CD14-positive monocyte (primary cell): ENCODE results near the gene SEPTIN6. TPM values are rescaled to one million over a fixed set of nuclear protein-coding genes. Genes with fewer than 3 reads are reported as not detected.

Experiments
- DNase-seq, 3 donors: peaks; one replicate each; pipeline ENCODE4 v3.0.0-alpha.2; 2011 to 2022
- H2AFZ ChIP-seq: 2 replicates; pipeline ENCODE4 v1.6.0; 2012; ENCODE audit warnings: mild to moderate bottlenecking, low read depth, low read length, inconsistent platforms; ENCODE audit not compliant: insufficient read depth, poor library complexity, severe bottlenecking
- H3K27ac ChIP-seq, 2 donors: 1 replicate in 1 of 2; 2 replicates in 1 of 2; pipeline ENCODE4 v1.5.1; 2012 to 2013; ENCODE audit warnings: low read length in 2 of 2, control low read depth in 1 of 2, inconsistent platforms in 1 of 2, low read depth in 1 of 2, mild to moderate bottlenecking in 1 of 2
- H3K27me3 ChIP-seq, 2 donors: one replicate each; pipeline versions ENCODE4 v1.6.0 to v1.6.1; 2011 to 2013; ENCODE audit warnings: low read length in 2 of 2; ENCODE audit not compliant: control insufficient read depth in 2 of 2, insufficient read depth in 2 of 2
- H3K36me3 ChIP-seq, 2 donors: replicated peaks in 1 of 2; 1 replicate in 1 of 2; 2 replicates in 1 of 2; pipeline versions ENCODE4 v1.5.1 to v1.6.1; 2012 to 2013; ENCODE audit warnings: low read length in 2 of 2, control low read depth in 1 of 2, inconsistent platforms in 1 of 2, mild to moderate bottlenecking in 1 of 2; ENCODE audit not compliant: insufficient read depth in 2 of 2, control insufficient read depth in 1 of 2
- H3K4me1 ChIP-seq, 2 donors: 1 replicate in 1 of 2; 2 replicates in 1 of 2; pipeline versions ENCODE4 v1.5.1 to v1.6.1; 2012 to 2013; ENCODE audit warnings: low read length in 2 of 2, control low read depth in 1 of 2, inconsistent platforms in 1 of 2, mild to moderate bottlenecking in 1 of 2, moderate library complexity in 1 of 2; ENCODE audit not compliant: insufficient read depth in 2 of 2, control insufficient read depth in 1 of 2
- H3K4me2 ChIP-seq: replicated peaks from 2 replicates; pipeline ENCODE3; 2012; ENCODE audit warnings: low read length, moderate library complexity, mild to moderate bottlenecking; ENCODE audit not compliant: poor library complexity, severe bottlenecking; ENCODE audit errors: extremely low read depth
- H3K4me3 ChIP-seq, 3 experiments: fragments of 200-600 bp in 1 of 3; sonication (generic) in 1 of 3; replicated peaks in 1 of 3; 1 replicate in 2 of 3; 2 replicates in 1 of 3; pipeline ENCODE4 v1.5.1; 2011 to 2013; ENCODE audit warnings: low read length in 3 of 3, mild to moderate bottlenecking in 3 of 3, control low read depth in 2 of 3, low read depth in 2 of 3, inconsistent platforms in 1 of 3, moderate library complexity in 1 of 3
- H3K79me2 ChIP-seq: 2 replicates; pipeline ENCODE4 v1.6.0; 2012; ENCODE audit warnings: mild to moderate bottlenecking, control low read depth, inconsistent platforms, low read length, moderate library complexity; ENCODE audit not compliant: insufficient read depth
- H3K9ac ChIP-seq: 2 replicates; pipeline ENCODE4 v1.6.0; 2017; ENCODE audit warnings: low read length, mild to moderate bottlenecking; ENCODE audit not compliant: insufficient read depth, poor library complexity, severe bottlenecking
- H3K9me3 ChIP-seq, 2 donors: replicated peaks in 1 of 2; 1 replicate in 1 of 2; 2 replicates in 1 of 2; pipeline versions ENCODE4 v1.5.1 to v1.6.1; 2012 to 2013; ENCODE audit warnings: low read length in 2 of 2, control low read depth in 1 of 2; ENCODE audit not compliant: control insufficient read depth in 1 of 2, insufficient read depth in 1 of 2
- H4K20me1 ChIP-seq: 2 replicates; pipeline ENCODE4 v1.6.0; 2012; ENCODE audit warnings: mild to moderate bottlenecking, low read length, control low read depth, moderate library complexity; ENCODE audit not compliant: insufficient read depth
- H3K27ac Mint-ChIP-seq, 7 donors: one replicate each; pipeline ENCODE4 v1.8.0; 2020; ENCODE audit warnings: mild to moderate bottlenecking in 7 of 7, mixed read lengths in 7 of 7, moderate library complexity in 6 of 7, inconsistent platforms in 2 of 7
- H3K27me3 Mint-ChIP-seq, 3 donors: one replicate each; pipeline ENCODE4 v1.8.0; 2021 to 2022; ENCODE audit warnings: low read depth in 3 of 3, mild to moderate bottlenecking in 3 of 3, mixed read lengths in 3 of 3, moderate library complexity in 3 of 3, inconsistent platforms in 1 of 3
- H3K36me3 Mint-ChIP-seq, 2 donors: one replicate each; pipeline ENCODE4 v1.8.0; 2020; ENCODE audit warnings: mixed read lengths in 2 of 2, inconsistent platforms in 1 of 2, mild to moderate bottlenecking in 1 of 2
- H3K4me1 Mint-ChIP-seq: one replicate; pipeline ENCODE4 v1.8.0; 2020; ENCODE audit warnings: mild to moderate bottlenecking, mixed read lengths
- H3K4me3 Mint-ChIP-seq, 2 donors: one replicate each; pipeline ENCODE4 v1.8.0; 2020; ENCODE audit warnings: mild to moderate bottlenecking in 2 of 2, mixed read lengths in 2 of 2, moderate library complexity in 1 of 2
- H3K9me3 Mint-ChIP-seq, 7 donors: one replicate each; pipeline ENCODE4 v1.8.0; 2020 to 2022; ENCODE audit warnings: mixed read lengths in 7 of 7, mild to moderate bottlenecking in 6 of 7, moderate library complexity in 6 of 7, inconsistent platforms in 2 of 7
- CTCF ChIP-seq: fragments of 200-600 bp; IDR thresholded peaks from one replicate; pipeline ENCODE4 v1.8.0; 2022; ENCODE audit warnings: antibody characterized with exemption, mild to moderate bottlenecking
- WGBS: methylation state at CpG from one replicate; pipeline ENCODE4 v1.1.5; 2013; ENCODE audit warnings: missing lambda C conversion rate; ENCODE audit not compliant: insufficient coverage; 5-methylcytosine and 5-hydroxymethylcytosine counted together
- intact Hi-C, 2 donors: fragments of 100-400 bp; cut with micrococcal nuclease; formaldehyde crosslinking; loops; one replicate each; pipeline versions ENCODE4 v1.15.0 to v1.15.1; 2023
- polyA plus RNA-seq, 3 donors: library from polyadenylated mRNA; depleted of rRNA in 1 of 3; unstranded in 2 of 3; stranded (reverse) in 1 of 3; fragments of 300-500 nt in 2 of 3; fragments of >200 nt in 1 of 3; fragmentation: Illumina TruSeq in 2 of 3; gene quantifications; 1 replicate in 2 of 3; 2 replicates in 1 of 3; pipeline ENCODE4 v1.2.3, GENCODE V29; 2012 to 2021

Gene SEPTIN6
- polyA plus RNA-seq, 3 donors, result 21.8 to 52.7 (median 31.1) TPM

- no CpG with 5 or more reads among the region's 2 CpGs for WGBS
- Mint-ChIP-seq H3K4me3 (no peak overlapping the region), H3K4me1 (peaks cover under 1% of the 10 kb centered on the region), H3K9me3 (peaks cover 0 to 2% (median 0%) of the 10 kb centered on the region in 7 donors), H3K36me3 (peaks cover 24 to 59% of the 10 kb centered on the region in 2 donors), H3K27ac (peak overlapping the region in 1 of 7 donors; percentile 76), H3K27me3 (peaks cover 0 to 4% (median 0%) of the 10 kb centered on the region in 3 donors)
- TF ChIP-seq CTCF, result no peak
- intact Hi-C loops, result no loop called here
- no peak overlapping the region for H3K27ac ChIP-seq
- DNase-seq, result no peak
- no peaks in the 10 kb centered on the region for H4K20me1 ChIP-seq
- no peak overlapping the region for H3K4me3 ChIP-seq
- H2AFZ ChIP-seq, result no peak overlapping the region
- no peaks in the 10 kb centered on the region for H3K9me3 ChIP-seq
- no peak overlapping the region for H3K9ac ChIP-seq
- no peaks in the 10 kb centered on the region for H3K27me3 ChIP-seq
- peaks cover 9 to 48% of the 10 kb centered on the region in 2 donors for H3K36me3 ChIP-seq
- H3K79me2 ChIP-seq, result peaks cover 22% of the 10 kb centered on the region
- no peak overlapping the region for H3K4me2 ChIP-seq
- peaks cover 0 to 5% of the 10 kb centered on the region in 2 donors for H3K4me1 ChIP-seq
Measured at GRCh38 chrX:119672426-119672825, 20.5 kb downstream of the SEPTIN6 start.

- no peaks in the 10 kb centered on the region for H4K20me1 ChIP-seq
- Mint-ChIP-seq H3K27me3 (peaks cover 0 to 8% (median 0%) of the 10 kb centered on the region in 3 donors), H3K4me3 (no peak overlapping the region), H3K9me3 (peaks cover 0 to 2% (median 0%) of the 10 kb centered on the region in 7 donors), H3K27ac (peak overlapping the region in 3 of 7 donors; percentile 18 to 47 (median 33)), H3K36me3 (peaks cover 23 to 53% of the 10 kb centered on the region in 2 donors), H3K4me1 (peaks cover 21% of the 10 kb centered on the region)
- H3K36me3 ChIP-seq, result peaks cover 9 to 40% of the 10 kb centered on the region in 2 donors
- intact Hi-C loops, result no loop called here
- no peak for DNase-seq
- no CpG with 5 or more reads among the region's 6 CpGs for WGBS
- no peaks in the 10 kb centered on the region for H3K27me3 ChIP-seq
- H3K4me2 ChIP-seq, result no peak overlapping the region
- peaks cover 13 to 14% of the 10 kb centered on the region in 2 donors for H3K4me1 ChIP-seq
- H3K9me3 ChIP-seq, result no peaks in the 10 kb centered on the region
- H2AFZ ChIP-seq, result no peak overlapping the region
- no peak overlapping the region for H3K4me3 ChIP-seq
- H3K79me2 ChIP-seq, result peaks cover 4% of the 10 kb centered on the region
- no peak overlapping the region for H3K9ac ChIP-seq
- no peak for TF ChIP-seq CTCF
- H3K27ac ChIP-seq, result no peak overlapping the region
Measured at GRCh38 chrX:119669424-119670037, 23.4 kb downstream of the SEPTIN6 start.
